Measurements from ENCODE around the gene MTMR3. TPM values are rescaled to one million over a fixed set of nuclear protein-coding genes. Genes with fewer than 3 reads are reported as not detected.

The MTMR3 gene
- total RNA-seq: 11.9 and 12.8 TPM in 2 replicates

DNA sequence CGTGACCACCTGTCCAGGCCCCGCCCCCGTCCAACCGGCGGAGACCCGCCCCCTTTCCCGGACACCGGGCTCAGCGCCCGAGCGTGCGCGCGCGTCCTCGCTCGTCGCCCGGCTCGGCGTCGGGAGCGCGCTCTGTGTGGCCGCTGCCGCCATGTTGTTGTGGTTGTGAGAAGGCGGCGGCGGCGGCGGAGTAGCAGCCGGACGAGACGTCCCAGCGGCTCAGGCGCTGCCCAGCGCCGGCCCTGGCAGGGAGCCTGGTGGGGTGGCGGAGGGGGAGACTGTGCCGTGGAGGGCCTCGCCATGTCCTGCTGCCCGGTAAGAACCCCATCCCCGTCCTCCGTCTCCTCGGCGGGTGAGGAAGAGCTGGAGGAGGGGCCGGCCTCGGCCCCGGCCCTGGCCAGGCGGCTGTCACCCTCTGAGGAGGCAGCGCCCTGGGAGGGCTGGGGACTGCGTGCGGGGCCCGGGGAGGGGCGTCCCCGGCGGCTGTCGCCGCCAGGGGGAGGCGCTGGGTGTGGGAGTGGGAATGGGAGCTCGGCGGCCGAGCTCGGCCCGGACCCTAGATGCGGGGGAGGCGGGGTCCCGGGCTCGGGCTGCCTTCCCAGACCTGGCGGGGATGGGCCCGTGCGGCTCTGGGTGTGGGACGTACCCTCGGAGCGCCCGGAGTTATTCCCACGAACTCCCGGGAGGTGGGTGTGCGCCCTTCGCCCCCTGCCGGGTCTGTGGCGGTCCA, at the start of gene MTMR3:
MTMR3 (plus strand) TSS at position 130 of the 730 bp plus-strand sequence. CDS start 87,886 bp downstream, outside the sequence.

GRCh38 chr22:29837741-29838598, 45.0 kb upstream of the MTMR3 start, which contains the start of gene ASCC2:
Gene ASCC2, minus strand, starts transcription at chr22:29838274. Its CDS starts 5,949 bp downstream, at chr22:29832325.

GRCh38 chr22:30079952-30080533, 197.1 kb downstream of the MTMR3 start, which contains the start of gene HORMAD2:
Gene HORMAD2, plus strand, starts transcription at chr22:30080464. Its CDS starts 13,489 bp downstream, at chr22:30093953.

Other genes starting within 250 kb of the MTMR3 start
- not detected in 2 replicates for gene CABP7, start 163.2 kb upstream of the MTMR3 start, total RNA-seq
- gene ZMAT5, start 116.2 kb upstream of the MTMR3 start, total RNA-seq: 28.6 and 36.1 TPM in 2 replicates
- 80.6 and 91.3 TPM in 2 replicates for gene UQCR10, start 115.8 kb upstream of the MTMR3 start, total RNA-seq
- gene ASCC2, start 44.9 kb upstream of the MTMR3 start, total RNA-seq: 31.2 and 33.4 TPM in 2 replicates
- not detected in 2 replicates for gene HORMAD2, start 197.3 kb downstream of the MTMR3 start, total RNA-seq